K562 (cell line): Measurements from ENCODE around the gene LTBP1. TPM values are rescaled to one million over a fixed set of nuclear protein-coding genes. Genes with fewer than 3 reads are reported as not detected.

Experiments used
- ATAC-seq: fragments of 200-7000 bp; cut with Tn5 transposase; 3 replicates; pipeline ENCODE4 v1.9.1; 2020; ENCODE audit warnings: moderate library complexity
- BruUV-seq: library from RNA; stranded (reverse); fragments of 400-500 nt; replicated peaks from 2 replicates; lab custom pipeline; 2021; lab: Mats Ljungman, UMichigan
- CTCF ChIA-PET: fragments of 300-600 bp; formaldehyde crosslinking; extraction: SDS; loops from one replicate; lab custom pipeline; 2021; ENCODE audit warnings: low intra/inter-chr PET ratio; lab: Yijun Ruan, JAX
- POLR2A ChIA-PET: fragments of 300-600, 350-650 bp; sonication (Branson Sonifier 250); formaldehyde crosslinking; extraction: SDS; loops from one replicate; lab custom pipeline; 2021; ENCODE audit warnings: antibody characterized with exemption, inconsistent platforms; lab: Yijun Ruan, JAX
- DNase-seq, 4 experiments: peaks; one replicate each; pipeline versions ENCODE4 v3.0.0 to v3.0.0-alpha.2; 2011 to 2018; ENCODE audit warnings: low spot score in 3 of 4, mixed read lengths in 3 of 4; ENCODE audit errors: extremely low read depth in 1 of 4
- FAIRE-seq: peaks from 2 replicates; lab custom pipeline; 2011; peaks lifted over from hg19 to GRCh38; lab: Jason Lieb, UNC
- H2AFZ ChIP-seq: 2 replicates; pipeline ENCODE4 v1.6.0; 2011; ENCODE audit warnings: low read depth, low read length, control low read depth, inconsistent platforms
- H3K27ac ChIP-seq: fragments of 200-600 bp; 3 replicates; pipeline ENCODE4 v1.8.0; 2011; ENCODE audit warnings: low read depth, mild to moderate bottlenecking, control low read depth, inconsistent platforms, low read length, moderate library complexity, mixed read lengths; ENCODE audit errors: extremely low read depth
- H3K27me3 ChIP-seq, 2 experiments: fragments of 300-600 bp in 1 of 2; 2 replicates in 1 of 2; 3 replicates in 1 of 2; pipeline versions ENCODE4 v1.6.0 to v1.8.0; 2011; ENCODE audit warnings: inconsistent platforms in 2 of 2, low read length in 2 of 2, mild to moderate bottlenecking in 1 of 2, mixed read lengths in 1 of 2, moderate library complexity in 1 of 2; ENCODE audit not compliant: control insufficient read depth in 2 of 2, insufficient read depth in 2 of 2
- H3K36me3 ChIP-seq: fragments of 300-600 bp; 3 replicates; pipeline ENCODE4 v1.8.0; 2011; ENCODE audit warnings: mild to moderate bottlenecking, low read length, inconsistent platforms; ENCODE audit not compliant: control insufficient read depth, insufficient read depth
- H3K4me1 ChIP-seq, 2 experiments: fragments of 200-600 bp in 1 of 2; replicated peaks in 1 of 2; 2 replicates in 1 of 2; 3 replicates in 1 of 2; pipeline versions ENCODE4 v1.5.1 to v1.8.0; 2011; ENCODE audit warnings: inconsistent platforms in 2 of 2, low read length in 2 of 2, mild to moderate bottlenecking in 1 of 2, mixed read lengths in 1 of 2, moderate library complexity in 1 of 2; ENCODE audit not compliant: control insufficient read depth in 2 of 2, insufficient read depth in 2 of 2
- H3K4me2 ChIP-seq: 2 replicates; pipeline ENCODE4 v1.6.1; 2011; ENCODE audit warnings: low read length, control low read depth, inconsistent platforms, mixed read lengths; ENCODE audit not compliant: insufficient read depth
- H3K4me3 ChIP-seq: fragments of 200-600 bp; sonication (generic), shearing (Covaris generic); 2 replicates; pipeline ENCODE4 v1.5.1; 2016; ENCODE audit warnings: control low read depth, inconsistent platforms
- H3K79me2 ChIP-seq: fragments of 200-600 bp; 3 replicates; pipeline ENCODE4 v1.8.0; 2011; ENCODE audit warnings: low read length, inconsistent platforms; ENCODE audit not compliant: control insufficient read depth, insufficient read depth
- H3K9ac ChIP-seq, 2 experiments: 2 replicates each; pipeline versions ENCODE4 v1.6.0 to v1.6.1; 2011; ENCODE audit warnings: low read depth in 2 of 2, low read length in 2 of 2, control low read depth in 1 of 2, inconsistent platforms in 1 of 2, mild to moderate bottlenecking in 1 of 2, mixed read lengths in 1 of 2; ENCODE audit not compliant: insufficient read depth in 1 of 2
- H3K9me1 ChIP-seq: one replicate; pipeline ENCODE4 v1.6.0; 2011; ENCODE audit warnings: inconsistent platforms, mild to moderate bottlenecking, low read length, moderate library complexity; ENCODE audit not compliant: control insufficient read depth, insufficient read depth
- H3K9me3 ChIP-seq: replicated peaks from 2 replicates; pipeline ENCODE4 v1.5.1; 2011; ENCODE audit warnings: low read depth, low read length, inconsistent platforms; ENCODE audit not compliant: control insufficient read depth, insufficient read depth
- H4K20me1 ChIP-seq: replicated peaks from 2 replicates; pipeline ENCODE4 v1.6.1; 2011; ENCODE audit warnings: low read length, inconsistent platforms, mixed read lengths; ENCODE audit not compliant: control insufficient read depth, insufficient read depth
- CHD4 ChIP-seq: fragments of 200-600 bp; sonication (generic); IDR thresholded peaks from 3 replicates; pipeline ENCODE4 v1.6.1; 2012; ENCODE audit warnings: low read depth, mild to moderate bottlenecking, mixed read lengths, low read length, inconsistent platforms; ENCODE audit not compliant: insufficient read depth, insufficient replicate concordance, poor library complexity, severe bottlenecking
- E2F3 ChIP-seq: fragments of 250-450 bp; sonication (Bioruptor Pico); IDR thresholded peaks from 2 replicates; pipeline ENCODE4 v1.4.0; 2020; ENCODE audit warnings: mild to moderate bottlenecking
- HDGF ChIP-seq: fragments of 450-650 bp; IDR thresholded peaks from 2 replicates; pipeline ENCODE4 v1.6.1; 2016
- IRF2 ChIP-seq: sonication (generic); formaldehyde crosslinking; IDR thresholded peaks from 2 replicates; pipeline ENCODE4 v1.8.1; 2022; ENCODE audit warnings: mild to moderate bottlenecking, missing genetic modification reagents
- PCBP2 ChIP-seq: fragments of 200-400 bp; formaldehyde crosslinking; IDR thresholded peaks from 2 replicates; pipeline ENCODE4 v1.6.1; 2018; ENCODE audit warnings: low read length, low read depth, mild to moderate bottlenecking, moderate library complexity; ENCODE audit not compliant: poor library complexity, severe bottlenecking
- RBM39 ChIP-seq: fragments of 200-400 bp; formaldehyde crosslinking; optimal IDR thresholded peaks from 2 replicates; pipeline ENCODE3; 2018; ENCODE audit warnings: low read depth, low read length
- SNRNP70 ChIP-seq: fragments of 200-400 bp; formaldehyde crosslinking; optimal IDR thresholded peaks from 2 replicates; pipeline ENCODE3; 2017; ENCODE audit warnings: low read depth, low read length
- TRIM24 ChIP-seq, 2 experiments: fragments of 450-650 bp; IDR thresholded peaks; 2 replicates each; pipeline ENCODE4 v1.6.1; 2016
- VEZF1 ChIP-seq: fragments of 200-800 bp; sonication (Bioruptor generic); IDR thresholded peaks from 2 replicates; pipeline ENCODE4 v1.6.1; 2017; ENCODE audit warnings: missing genetic modification characterization, missing compliant biosample characterization
- ZBTB1 ChIP-seq: sonication (generic); formaldehyde crosslinking; IDR thresholded peaks from 2 replicates; pipeline ENCODE4 v1.8.1; 2023; ENCODE audit warnings: missing genetic modification reagents, low read depth, mild to moderate bottlenecking, borderline replicate concordance
- ZEB2 ChIP-seq: fragments of 450-650 bp; IDR thresholded peaks from 2 replicates; pipeline ENCODE4 v1.6.1; 2016
- WGBS: fragments of 100-300 bp; shearing (Covaris generic); methylation state at CpG from one replicate; pipeline ENCODE4 v1.1.6; 2016; ENCODE audit warnings: low coverage, mixed read lengths; ENCODE audit not compliant: insufficient coverage; ENCODE audit errors: missing lambda C conversion rate; 5-methylcytosine and 5-hydroxymethylcytosine counted together
- in situ Hi-C: fragments of 300-500 bp; cut with MboI; formaldehyde crosslinking; loops from 4 replicates; pipeline ENCODE4 v1.15.0; 2018; ENCODE audit warnings: inconsistent platforms, mixed read lengths
- intact Hi-C: fragments of 100-400 bp; cut with micrococcal nuclease; formaldehyde crosslinking; loops from 2 replicates; pipeline ENCODE4 v1.14.2; 2022
- polyA plus RNA-seq, 8 experiments: library from polyadenylated mRNA; depleted of rRNA in 4 of 8; stranded (reverse) in 5 of 8; unstranded in 3 of 8; fragments of >200 nt; fragmentation: Nextera tagmentation in 2 of 8; fragmentation: Illumina TruSeq in 1 of 8; extraction: Ambion mirVana in 2 of 8; extraction: Trizol in 1 of 8; gene quantifications; 2 replicates each; pipeline versions ENCODE4 v1.2.1 to v1.2.3, GENCODE V29; 2011 to 2014; ENCODE audit warnings: inconsistent platforms in 1 of 8, missing spikeins in 1 of 8
- total RNA-seq, 7 experiments: library from RNA; depleted of rRNA in 6 of 7; stranded (reverse); fragments of >200 nt in 6 of 7; fragmentation: Illumina TruSeq in 2 of 7; extraction: Trizol in 2 of 7; gene quantifications; 2 replicates each; pipeline versions ENCODE4 v1.2.1 to v1.2.3, GENCODE V29; 2011 to 2021; ENCODE audit warnings: low replicate concordance in 1 of 7

LTBP1 gene
- total and polyA plus RNA-seq, 9 of the 15 experiments (the other 6 are each of a cell fraction or from before 2014, with no cell fraction given), result 3.6 to 16.4 (median 8.5) TPM

- H3K27ac ChIP-seq, result peak overlapping the region; percentile 45; the same call in 2 of the 3 replicates
- H3K27me3 ChIP-seq, result no peaks in the 10 kb centered on the region
- ATAC-seq, result no peak
- no peak for DNase-seq
- peak; percentile 48 for FAIRE-seq
- H3K4me3 ChIP-seq, result no peak overlapping the region
- no TSS peak for BruUV-seq
- intact Hi-C loops (loop anchor here (5.0 kb wide), 2 partner anchors 117 to 423 kb away; no protein-coding TSS in a partner anchor), in situ Hi-C loops (loop anchor here (10.0 to 25.0 kb wide), 2 partner anchors 426 to 638 kb away; partner anchors contain the start of gene FAM98A)
- H3K36me3 ChIP-seq, result no peaks in the 10 kb centered on the region; the same call in 2 of the 3 replicates
- H2AFZ ChIP-seq, result no peak overlapping the region
- no peaks in the 10 kb centered on the region for H4K20me1 ChIP-seq
- 55% methylated on average over 3 of the region's 3 CpGs for WGBS
- ChIA-PET POLR2A (interaction anchor here (0.6 kb wide), 1 partner anchor 296 kb away, joined by 3 read pairs; no protein-coding TSS in a partner anchor), CTCF (no interaction called here)
- no peaks in the 10 kb centered on the region for H3K9me1 ChIP-seq
- no peaks in the 10 kb centered on the region for H3K9me3 ChIP-seq
- H3K4me2 ChIP-seq, result peak overlapping the region; percentile 77
- peak overlapping the region in 1 of 2 experiments; percentile 74; a peak in 1 of 4 replicates for H3K9ac ChIP-seq
- TF ChIP-seq PCBP2 (no peak), VEZF1 (CRISPR knock-in tag) (no peak), E2F3 (no peak), ZBTB1 (CRISPR knock-in tag) (no peak), CHD4 (no peak), RBM39 (no peak), HDGF (no peak), SNRNP70 (no peak), IRF2 (CRISPR knock-in tag) (no peak), ZEB2 (no peak), TRIM24 (IDR thresholded peaks at IDR 0.05) (no peak)
- H3K4me1 ChIP-seq, result peaks cover 32 to 37% of the 10 kb centered on the region in 2 experiments; a peak in 4 of 5 replicates
- peaks cover 18% of the 10 kb centered on the region; the same call in 1 of the 3 replicates for H3K79me2 ChIP-seq
Observed at GRCh38 chr2:32949260-32949659, 2.5 kb downstream of the LTBP1 start.
